Measurements from ENCODE around the gene DYNLT2.
"Not testable (repeated sequence)": the region's sequence is repeated elsewhere in the genome, so short reads cannot be mapped to it uniquely, and the experiment has no call there.

DYNLT2 gene

DNA sequence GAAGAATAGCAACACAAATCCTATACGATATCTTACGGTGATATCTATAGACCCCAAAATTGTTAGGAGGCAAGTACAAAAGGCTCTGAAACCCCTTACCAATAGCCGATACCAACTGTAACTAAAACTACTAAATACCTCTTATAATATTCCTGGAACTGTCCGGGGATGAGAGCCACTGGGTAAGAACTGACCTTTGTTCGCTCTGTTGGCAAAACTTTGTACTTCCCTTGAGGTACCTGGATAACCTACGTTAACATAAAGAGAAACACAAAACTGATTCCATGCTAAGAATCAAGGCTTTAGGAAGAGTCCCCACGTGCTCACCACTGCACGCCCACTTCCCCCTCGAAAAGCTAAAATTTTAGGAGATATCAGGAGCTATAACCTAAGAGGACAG is 36.8 kb downstream of the DYNLT2 start:
- Histone ChIP-seq H3K9ac (ENCODE audit: low read depth, low read length) (no peak overlapping the region), H3K27ac (ENCODE audit: low read depth, low read length) (no peak overlapping the region), H3K4me3 (ENCODE audit: low read depth, low read length) (no peak overlapping the region), H3K36me3 (ENCODE audit: control insufficient read depth, insufficient read depth, low read length) (peaks cover 95% of the 10 kb centered on the region), H3K9me3 (ENCODE audit: control insufficient read depth, insufficient read depth, low read length) (no peaks in the 10 kb centered on the region), H3K27me3 (ENCODE audit: control insufficient read depth, insufficient read depth, low read length) (no peaks in the 10 kb centered on the region), H3K4me1 (ENCODE audit: control insufficient read depth, insufficient read depth, low read length) (no peaks in the 10 kb centered on the region)

DNA sequence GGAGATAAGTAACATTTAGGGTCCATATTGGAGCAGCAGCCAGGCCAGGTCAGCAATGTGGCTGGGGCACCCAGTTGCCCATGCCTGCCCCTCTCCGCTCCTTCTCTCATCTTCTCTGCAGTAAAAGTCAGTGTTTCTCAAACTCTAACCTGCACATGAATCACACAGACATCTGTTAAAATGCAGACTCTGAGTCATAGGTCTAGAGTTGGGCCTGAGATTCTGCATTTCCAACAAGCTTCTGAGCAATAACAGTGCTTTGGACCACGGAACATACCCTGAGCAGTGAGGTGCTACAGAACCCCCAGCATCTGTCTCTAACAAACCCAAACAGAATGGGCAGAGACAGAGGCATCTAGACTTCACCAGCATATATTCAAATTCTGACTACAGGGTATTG is 37.2 kb downstream of the DYNLT2 start:
- H3K27ac ChIP-seq (ENCODE audit: low read depth, low read length): no peak overlapping the region
- H3K4me1 ChIP-seq (ENCODE audit: control insufficient read depth, insufficient read depth, low read length): no peaks in the 10 kb centered on the region
- no peaks in the 10 kb centered on the region for H3K9me3 ChIP-seq (ENCODE audit: control insufficient read depth, insufficient read depth, low read length)
- H3K27me3 ChIP-seq (ENCODE audit: control insufficient read depth, insufficient read depth, low read length): no peaks in the 10 kb centered on the region
- H3K36me3 ChIP-seq (ENCODE audit: control insufficient read depth, insufficient read depth, low read length): peaks cover 96% of the 10 kb centered on the region
- no peak overlapping the region for H3K9ac ChIP-seq (ENCODE audit: low read depth, low read length)
- no peak overlapping the region for H3K4me3 ChIP-seq (ENCODE audit: low read depth, low read length)

DNA sequence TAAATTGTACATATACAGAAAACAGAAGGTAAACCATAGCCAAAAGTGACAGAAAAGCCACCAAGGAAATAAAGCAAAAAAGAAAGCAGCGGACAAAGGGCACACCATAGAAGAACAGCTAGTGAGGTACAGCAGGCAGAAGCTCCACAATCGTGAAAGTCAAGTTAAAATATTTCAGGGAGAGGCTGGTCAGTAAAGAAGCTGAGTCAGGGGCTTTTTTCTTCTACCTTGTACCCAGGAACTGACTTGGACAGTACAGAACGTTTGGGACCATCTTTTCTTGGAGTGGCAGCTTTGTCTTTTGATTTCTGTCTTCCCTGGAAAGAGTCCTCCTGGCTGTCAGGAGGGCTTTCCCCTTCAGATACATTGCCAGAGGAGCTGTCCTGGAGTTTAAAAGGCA is 41.4 kb downstream of the DYNLT2 start:
- H3K4me1 ChIP-seq (ENCODE audit: control insufficient read depth, insufficient read depth, low read length): no peaks in the 10 kb centered on the region
- H3K9ac ChIP-seq (ENCODE audit: low read depth, low read length): no peak overlapping the region
- H3K9me3 ChIP-seq (ENCODE audit: control insufficient read depth, insufficient read depth, low read length): no peaks in the 10 kb centered on the region
- H3K27me3 ChIP-seq (ENCODE audit: control insufficient read depth, insufficient read depth, low read length): no peaks in the 10 kb centered on the region
- H3K27ac ChIP-seq (ENCODE audit: low read depth, low read length): no peak overlapping the region
- H3K4me3 ChIP-seq (ENCODE audit: low read depth, low read length): no peak overlapping the region
- H3K36me3 ChIP-seq (ENCODE audit: control insufficient read depth, insufficient read depth, low read length): peaks cover 93% of the 10 kb centered on the region

DNA sequence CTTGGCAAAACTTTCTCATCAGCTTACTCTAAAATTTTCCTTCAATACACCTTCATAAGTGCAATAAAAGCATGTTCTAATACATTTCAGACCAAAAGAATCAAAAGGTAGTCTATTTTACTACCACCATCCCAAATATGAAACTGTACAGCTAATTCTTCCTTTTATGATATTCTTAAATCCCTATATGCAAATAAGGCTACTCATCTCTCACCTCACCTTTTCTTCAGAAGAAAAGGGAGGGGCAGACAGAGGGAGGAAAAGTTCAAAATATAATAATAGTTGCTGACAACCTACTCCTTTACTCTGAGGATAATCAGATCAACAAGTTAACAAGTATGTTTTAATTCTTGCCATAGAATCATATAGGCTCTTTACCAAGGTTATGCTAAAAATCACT is 42.1 kb downstream of the DYNLT2 start:
- peaks cover 93% of the 10 kb centered on the region for H3K36me3 ChIP-seq (ENCODE audit: control insufficient read depth, insufficient read depth, low read length)
- no peaks in the 10 kb centered on the region for H3K9me3 ChIP-seq (ENCODE audit: control insufficient read depth, insufficient read depth, low read length)
- H3K27me3 ChIP-seq (ENCODE audit: control insufficient read depth, insufficient read depth, low read length): no peaks in the 10 kb centered on the region
- H3K27ac ChIP-seq (ENCODE audit: low read depth, low read length): no peak overlapping the region
- H3K4me1 ChIP-seq (ENCODE audit: control insufficient read depth, insufficient read depth, low read length): peaks cover 1% of the 10 kb centered on the region; the same call in 1 of the 2 replicates
- H3K9ac ChIP-seq (ENCODE audit: low read depth, low read length): no peak overlapping the region
- H3K4me3 ChIP-seq (ENCODE audit: low read depth, low read length): no peak overlapping the region

DNA sequence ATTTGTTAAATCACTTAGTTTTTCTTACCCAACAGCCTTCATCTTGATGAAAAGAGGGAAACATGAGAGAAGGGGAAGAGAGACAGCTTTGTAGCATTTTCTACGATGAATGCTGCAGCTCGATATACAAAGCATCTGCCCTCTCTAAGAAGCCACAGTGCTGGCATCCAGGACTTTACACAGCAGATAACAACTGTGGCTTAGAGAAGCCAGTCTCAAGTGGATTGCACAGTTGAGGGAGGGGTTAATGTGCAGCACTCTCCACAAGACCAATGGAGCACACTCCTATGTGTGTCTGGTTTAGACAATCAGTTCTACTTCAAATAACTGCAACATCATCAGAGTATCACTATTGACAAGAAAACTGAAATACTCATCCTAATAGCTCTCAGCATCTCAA is 43.6 kb downstream of the DYNLT2 start:
- Histone ChIP-seq H3K4me3 (ENCODE audit: low read depth, low read length) (no peak overlapping the region), H3K36me3 (ENCODE audit: control insufficient read depth, insufficient read depth, low read length) (peaks cover 92% of the 10 kb centered on the region)

DNA sequence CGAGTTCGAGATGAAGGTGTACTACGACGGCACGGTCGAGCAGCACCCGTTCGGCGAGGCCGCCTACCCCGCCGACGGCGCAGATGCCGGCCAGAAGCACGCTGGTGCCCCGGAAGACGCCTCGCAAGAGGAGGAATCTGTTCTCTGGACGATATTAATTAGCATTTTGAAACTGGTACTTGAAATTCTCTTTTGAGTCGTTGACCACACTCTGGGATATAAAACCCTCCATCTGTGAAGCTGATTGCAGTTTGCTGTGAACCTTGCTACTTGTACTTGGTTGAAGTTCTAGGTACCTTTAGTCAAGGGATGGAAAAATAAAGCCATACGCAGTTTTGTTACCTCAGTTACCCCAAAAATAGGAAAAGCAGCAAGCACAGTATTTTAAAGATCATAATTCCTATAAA is 48.5 kb downstream of the DYNLT2 start:
- H3K9me3 ChIP-seq (ENCODE audit: control insufficient read depth, insufficient read depth, low read length): no peaks in the 10 kb centered on the region
- peaks cover 30% of the 10 kb centered on the region for H3K4me1 ChIP-seq (ENCODE audit: control insufficient read depth, insufficient read depth, low read length)
- H3K9ac ChIP-seq (ENCODE audit: low read depth, low read length): peak overlapping the region; percentile 92
- H3K27me3 ChIP-seq (ENCODE audit: control insufficient read depth, insufficient read depth, low read length): no peaks in the 10 kb centered on the region
- H3K36me3 ChIP-seq (ENCODE audit: control insufficient read depth, insufficient read depth, low read length): peaks cover 54% of the 10 kb centered on the region
- peak overlapping the region; percentile 100 for H3K4me3 ChIP-seq (ENCODE audit: low read depth, low read length)
- peak overlapping the region; percentile 94 for H3K27ac ChIP-seq (ENCODE audit: low read depth, low read length)

More for the DNA sequence above, 43.6 kb downstream of the DYNLT2 start:
- no peak overlapping the region for H3K9ac ChIP-seq (ENCODE audit: low read depth, low read length)
- H3K4me1 ChIP-seq (ENCODE audit: control insufficient read depth, insufficient read depth, low read length): peaks cover 16% of the 10 kb centered on the region
- H3K27ac ChIP-seq (ENCODE audit: low read depth, low read length): no peak overlapping the region
- no peaks in the 10 kb centered on the region for H3K27me3 ChIP-seq (ENCODE audit: control insufficient read depth, insufficient read depth, low read length)
- H3K9me3 ChIP-seq (ENCODE audit: control insufficient read depth, insufficient read depth, low read length): no peaks in the 10 kb centered on the region

DNA sequence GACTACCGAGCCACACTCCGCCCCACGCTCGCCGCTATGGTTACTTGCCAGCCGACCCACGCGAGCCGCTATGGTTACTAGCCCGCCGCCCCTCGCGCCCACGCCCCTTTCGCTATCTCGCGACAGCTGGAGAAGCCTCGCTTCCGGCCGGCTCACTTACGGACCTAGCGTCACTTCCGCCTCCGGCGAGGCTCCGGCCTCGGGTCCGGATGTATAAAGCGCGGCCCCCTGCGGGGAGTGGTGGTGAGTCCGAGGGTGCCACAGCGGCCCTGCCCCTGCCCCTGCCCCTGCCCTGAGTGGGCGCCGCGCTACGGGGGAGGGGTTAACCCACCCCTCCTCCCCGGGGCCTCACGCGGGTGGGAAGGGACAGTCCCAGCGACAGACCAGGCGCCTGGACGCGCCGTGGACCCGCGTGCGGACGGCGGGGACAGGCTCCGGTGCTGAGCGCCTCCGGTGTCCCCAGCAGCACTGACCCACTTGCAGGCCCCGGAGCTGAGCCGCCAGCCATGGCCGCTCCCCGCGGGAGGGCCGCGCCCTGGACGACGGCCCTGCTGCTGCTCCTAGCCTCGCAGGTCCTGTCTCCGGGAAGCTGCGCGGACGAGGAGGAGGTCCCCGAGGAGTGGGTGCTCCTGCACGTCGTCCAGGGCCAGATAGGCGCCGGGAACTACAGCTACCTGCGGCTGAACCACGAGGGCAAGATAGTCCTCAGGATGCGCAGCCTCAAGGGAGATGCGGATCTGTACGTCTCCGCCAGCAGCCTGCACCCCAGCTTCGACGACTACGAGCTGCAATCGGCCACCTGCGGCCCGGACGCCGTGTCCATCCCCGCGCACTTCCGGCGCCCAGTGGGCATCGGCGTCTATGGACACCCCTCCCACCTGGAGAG is 49.2 kb downstream of the DYNLT2 start, which contains the start of the genes C6orf120 and WDR27:
TSS of gene C6orf120 (plus strand) at position 173 of the 886 bp plus-strand sequence. CDS start at position 507, 334 bp downstream.
TSS of gene WDR27 (minus strand) at position 76 of the 886 bp plus-strand sequence. CDS start 13,024 bp downstream, outside the sequence.
- Histone ChIP-seq H3K9ac (ENCODE audit: low read depth, low read length) (peak within 1 kb of the TSS; percentile 92), H3K27ac (ENCODE audit: low read depth, low read length) (peak within 1 kb of the TSS; percentile 94), H3K9me3 (ENCODE audit: control insufficient read depth, insufficient read depth, low read length) (no peaks in the 10 kb centered on the region), H3K4me1 (ENCODE audit: control insufficient read depth, insufficient read depth, low read length) (peaks cover 30% of the 10 kb centered on the region), H3K4me3 (ENCODE audit: low read depth, low read length) (peak within 1 kb of the TSS; percentile 100), H3K36me3 (ENCODE audit: control insufficient read depth, insufficient read depth, low read length) (peaks cover 47% of the 10 kb centered on the region), H3K27me3 (ENCODE audit: control insufficient read depth, insufficient read depth, low read length) (no peaks in the 10 kb centered on the region)

DNA sequence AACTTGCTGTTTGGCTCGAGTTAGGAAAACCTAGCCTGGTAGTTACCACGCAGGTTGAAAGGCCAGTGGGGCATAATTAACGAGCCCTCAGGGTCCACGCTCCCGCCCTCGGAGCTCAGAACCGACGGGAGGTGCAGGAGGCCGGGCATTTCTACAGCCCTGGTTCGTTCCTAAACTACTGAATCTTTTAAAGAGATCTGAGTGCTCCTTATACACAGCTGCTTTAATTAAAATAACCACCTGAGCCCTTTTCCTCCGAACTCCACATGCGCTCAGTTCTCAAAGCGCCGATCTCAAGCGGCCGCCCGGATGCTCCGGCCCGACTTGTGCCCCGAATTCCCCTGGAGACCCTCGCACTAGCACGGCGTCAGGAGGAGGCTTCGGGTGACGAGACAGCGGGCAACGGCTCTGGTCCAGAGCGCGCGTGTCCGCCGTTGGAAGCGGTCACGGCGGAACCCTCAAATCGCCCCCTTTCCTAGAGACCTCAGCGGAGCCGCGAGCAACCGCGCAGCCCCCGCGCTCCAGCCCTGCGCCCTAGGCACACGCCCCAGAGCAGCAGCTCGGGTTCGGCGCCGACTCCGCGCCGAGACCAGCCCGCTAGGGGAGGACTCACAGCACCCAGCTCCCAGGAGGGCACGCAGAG is 49.9 kb downstream of the DYNLT2 start:
- peaks cover 30% of the 10 kb centered on the region for H3K4me1 ChIP-seq (ENCODE audit: control insufficient read depth, insufficient read depth, low read length)
- H3K9me3 ChIP-seq (ENCODE audit: control insufficient read depth, insufficient read depth, low read length): no peaks in the 10 kb centered on the region
- peak overlapping the region; percentile 92 for H3K9ac ChIP-seq (ENCODE audit: low read depth, low read length)
- peak overlapping the region; percentile 94 for H3K27ac ChIP-seq (ENCODE audit: low read depth, low read length)
- H3K36me3 ChIP-seq (ENCODE audit: control insufficient read depth, insufficient read depth, low read length): peaks cover 42% of the 10 kb centered on the region
- H3K27me3 ChIP-seq (ENCODE audit: control insufficient read depth, insufficient read depth, low read length): no peaks in the 10 kb centered on the region
- H3K4me3 ChIP-seq (ENCODE audit: low read depth, low read length): peak overlapping the region; percentile 100

DNA sequence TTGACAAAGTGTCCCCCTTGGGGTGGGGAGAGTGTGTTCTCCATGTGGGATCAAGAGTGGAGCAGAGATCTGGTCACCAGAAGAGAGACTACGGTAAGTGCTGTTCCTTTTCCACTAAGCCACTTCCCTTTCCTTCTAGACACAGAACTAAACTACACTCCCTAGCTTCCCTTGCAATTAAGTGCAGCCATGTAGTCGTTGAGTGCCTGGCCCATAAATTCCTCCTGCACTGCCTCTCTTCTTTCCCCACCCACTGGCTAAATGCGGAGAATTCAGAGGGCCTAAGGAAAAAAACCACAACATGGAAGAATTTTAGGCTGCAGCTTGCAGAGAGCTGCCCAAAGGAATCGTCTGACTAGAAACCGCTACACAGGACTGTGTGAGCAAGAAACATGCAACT is 51.1 kb downstream of the DYNLT2 start:
- Histone ChIP-seq H3K36me3 (ENCODE audit: control insufficient read depth, insufficient read depth, low read length) (peaks cover 31% of the 10 kb centered on the region), H3K9ac (ENCODE audit: low read depth, low read length) (no peak overlapping the region)

DNA sequence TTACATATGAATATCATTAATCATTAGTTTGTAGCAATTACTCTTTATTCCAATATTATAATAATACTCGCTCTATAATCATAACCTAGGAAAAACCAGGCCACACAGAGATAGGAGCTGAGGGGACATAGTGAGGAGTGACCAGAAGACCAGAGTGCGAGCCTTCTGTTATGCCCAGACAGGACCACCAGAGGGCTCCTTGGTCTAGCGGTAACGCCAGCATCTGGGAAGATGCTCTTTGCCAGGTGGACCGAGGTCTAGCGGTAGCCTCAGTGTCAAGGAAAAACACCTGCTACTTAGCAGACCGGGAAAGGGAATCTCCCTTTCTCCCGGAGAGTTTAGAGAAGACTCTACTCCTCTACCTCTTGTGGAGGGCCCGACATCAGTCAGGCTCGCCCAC is 54.3 kb downstream of the DYNLT2 start:
- H3K4me3 ChIP-seq (ENCODE audit: low read depth, low read length); H3K27ac ChIP-seq (ENCODE audit: low read depth, low read length); H3K9ac ChIP-seq (ENCODE audit: low read depth, low read length); H3K9me3 ChIP-seq (ENCODE audit: control insufficient read depth, insufficient read depth, low read length); H3K27me3 ChIP-seq (ENCODE audit: control insufficient read depth, insufficient read depth, low read length): not testable (repeated sequence)
- Histone ChIP-seq H3K4me1 (ENCODE audit: control insufficient read depth, insufficient read depth, low read length) (peaks cover 14% of the 10 kb centered on the region), H3K36me3 (ENCODE audit: control insufficient read depth, insufficient read depth, low read length) (peaks cover 17% of the 10 kb centered on the region)

More for the DNA sequence above, 51.1 kb downstream of the DYNLT2 start:
- peaks cover 30% of the 10 kb centered on the region for H3K4me1 ChIP-seq (ENCODE audit: control insufficient read depth, insufficient read depth, low read length)
- peak overlapping the region; percentile 100 for H3K4me3 ChIP-seq (ENCODE audit: low read depth, low read length)
- peak overlapping the region; percentile 94 for H3K27ac ChIP-seq (ENCODE audit: low read depth, low read length)
- H3K9me3 ChIP-seq (ENCODE audit: control insufficient read depth, insufficient read depth, low read length): no peaks in the 10 kb centered on the region
- H3K27me3 ChIP-seq (ENCODE audit: control insufficient read depth, insufficient read depth, low read length): no peaks in the 10 kb centered on the region

DNA sequence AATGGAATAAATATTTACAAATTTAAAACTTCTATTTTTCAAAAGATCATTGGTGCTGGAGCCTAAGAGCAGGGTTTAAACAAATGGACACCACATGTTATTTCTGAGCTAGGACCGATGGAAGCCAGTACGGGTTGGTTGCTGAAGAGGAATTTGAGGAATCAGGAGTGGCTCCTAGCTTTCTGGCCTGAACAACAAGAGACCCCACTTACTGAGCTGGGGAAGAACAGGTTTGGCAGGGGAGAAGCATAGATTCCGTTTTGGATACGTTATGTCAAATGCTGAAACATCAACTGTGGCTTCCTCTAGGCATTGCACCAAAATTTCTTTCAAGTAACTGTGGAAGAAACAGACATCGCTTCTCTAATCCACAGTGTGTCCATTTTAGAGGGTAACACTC is 56.2 kb downstream of the DYNLT2 start:
- Histone ChIP-seq H3K9me3 (ENCODE audit: control insufficient read depth, insufficient read depth, low read length) (no peaks in the 10 kb centered on the region), H3K27ac (ENCODE audit: low read depth, low read length) (no peak overlapping the region), H3K27me3 (ENCODE audit: control insufficient read depth, insufficient read depth, low read length) (no peaks in the 10 kb centered on the region), H3K4me1 (ENCODE audit: control insufficient read depth, insufficient read depth, low read length) (peaks cover 4% of the 10 kb centered on the region; the same call in 1 of the 2 replicates), H3K4me3 (ENCODE audit: low read depth, low read length) (no peak overlapping the region), H3K9ac (ENCODE audit: low read depth, low read length) (no peak overlapping the region), H3K36me3 (ENCODE audit: control insufficient read depth, insufficient read depth, low read length) (peaks cover 19% of the 10 kb centered on the region)
